Measurements from ENCODE around the gene KRT85. TPM values are rescaled to one million over a fixed set of nuclear protein-coding genes. Genes with fewer than 3 reads are reported as not detected.
A peak's percentile ranks its signal among the peaks of the same experiment; 100 is the strongest.

Gene KRT85
- total RNA-seq, 2 donors from 2014 or later = not detected

DNA sequence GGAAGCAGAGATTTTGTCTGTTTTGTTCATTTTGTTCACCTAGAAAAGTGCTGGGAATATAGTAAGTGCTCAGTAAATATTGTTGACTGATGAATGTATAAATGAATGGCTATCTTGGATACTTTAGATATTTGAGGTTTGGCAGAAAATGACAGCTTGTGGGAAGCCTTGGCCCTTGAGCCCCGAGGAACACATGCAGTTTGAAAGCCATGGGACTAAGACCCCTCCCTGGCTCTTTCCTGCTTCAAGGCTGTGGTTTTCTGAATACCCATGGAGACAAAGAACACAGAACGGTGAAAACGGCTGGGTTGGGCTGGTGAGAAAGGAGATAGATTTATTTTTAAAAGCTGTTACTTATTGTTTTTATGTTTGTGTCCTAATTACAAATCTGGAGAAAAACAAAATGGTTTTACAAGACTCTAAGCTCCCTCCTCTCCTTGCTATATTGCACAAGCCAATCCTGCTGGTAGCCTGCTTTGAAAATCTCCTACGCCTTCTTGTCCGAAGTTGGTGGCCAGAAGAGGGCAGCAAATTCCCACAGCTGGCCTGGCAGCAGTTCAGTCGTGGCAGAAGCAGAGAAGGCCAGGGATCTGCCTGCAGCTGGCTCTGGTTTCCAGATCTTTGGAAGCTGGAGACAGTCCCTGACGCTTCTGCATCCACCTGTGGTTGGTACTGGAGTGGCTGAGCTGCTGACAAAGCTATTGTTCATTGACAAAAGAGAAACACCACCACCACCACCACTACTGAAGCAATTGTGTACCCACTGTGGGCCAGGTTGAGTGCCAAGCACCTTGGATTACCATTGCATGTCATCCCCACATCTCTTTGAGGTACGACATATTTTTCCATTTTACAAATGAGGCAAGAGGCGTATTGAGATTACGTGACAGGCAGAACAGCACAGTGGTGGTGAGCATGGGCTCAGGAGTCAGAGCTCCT lies 5.2 kb upstream of the KRT85 start:
- Histone ChIP-seq H3K4me1 (ENCODE audit: control insufficient read depth in 1 of 2, low read depth in 2 of 2) (peaks cover 10 to 16% of the 10 kb centered on the region in 2 donors), H3K4me3 (no peak overlapping the region), H3K36me3 (no peaks in the 10 kb centered on the region), H3K9me3 (no peaks in the 10 kb centered on the region), H3K27me3 (replicated peaks; ENCODE audit: insufficient read depth) (no peaks in the 10 kb centered on the region), H3K27ac (peak overlapping the region in 1 of 2 donors; percentile 42)
- TF ChIP-seq, protein P1, sequence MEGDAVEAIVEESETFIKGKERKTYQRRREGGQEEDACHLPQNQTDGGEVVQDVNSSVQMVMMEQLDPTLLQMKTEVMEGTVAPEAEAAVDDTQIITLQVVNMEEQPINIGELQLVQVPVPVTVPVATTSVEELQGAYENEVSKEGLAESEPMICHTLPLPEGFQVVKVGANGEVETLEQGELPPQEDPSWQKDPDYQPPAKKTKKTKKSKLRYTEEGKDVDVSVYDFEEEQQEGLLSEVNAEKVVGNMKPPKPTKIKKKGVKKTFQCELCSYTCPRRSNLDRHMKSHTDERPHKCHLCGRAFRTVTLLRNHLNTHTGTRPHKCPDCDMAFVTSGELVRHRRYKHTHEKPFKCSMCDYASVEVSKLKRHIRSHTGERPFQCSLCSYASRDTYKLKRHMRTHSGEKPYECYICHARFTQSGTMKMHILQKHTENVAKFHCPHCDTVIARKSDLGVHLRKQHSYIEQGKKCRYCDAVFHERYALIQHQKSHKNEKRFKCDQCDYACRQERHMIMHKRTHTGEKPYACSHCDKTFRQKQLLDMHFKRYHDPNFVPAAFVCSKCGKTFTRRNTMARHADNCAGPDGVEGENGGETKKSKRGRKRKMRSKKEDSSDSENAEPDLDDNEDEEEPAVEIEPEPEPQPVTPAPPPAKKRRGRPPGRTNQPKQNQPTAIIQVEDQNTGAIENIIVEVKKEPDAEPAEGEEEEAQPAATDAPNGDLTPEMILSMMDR (IDR thresholded peaks at IDR 0.05) = peak; percentile 72
- ATAC-seq (ENCODE audit: insufficient number of reproducible peaks, low FRiP score, low read depth) (peak; percentile 67), DNase-seq (ENCODE audit: low spot score) (no peak)

DNA sequence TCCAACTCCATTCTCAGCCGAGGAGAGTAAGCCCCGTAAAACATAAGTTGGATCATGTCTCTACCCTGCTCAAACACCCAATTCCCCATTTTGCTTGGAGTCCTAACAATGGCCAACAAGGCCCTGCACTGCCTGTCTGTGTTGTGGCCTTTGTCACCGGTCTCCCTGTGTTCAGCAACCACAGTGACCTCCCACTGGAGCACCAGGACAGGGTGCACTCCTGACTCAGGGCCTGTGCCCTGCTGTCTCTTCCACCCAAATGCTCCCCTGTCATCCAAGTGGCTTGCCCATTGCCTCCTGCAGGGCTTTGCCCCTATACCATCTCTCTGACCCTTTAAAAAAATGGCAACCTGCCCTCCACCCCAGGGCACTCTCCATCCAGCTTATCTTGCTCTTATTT lies 4.4 kb upstream of the KRT85 start:
- H3K4me3 ChIP-seq = no peak overlapping the region
- H3K4me1 ChIP-seq (ENCODE audit: control insufficient read depth in 1 of 2, low read depth in 2 of 2) = peaks cover 10 to 16% of the 10 kb centered on the region in 2 donors
- H3K27me3 ChIP-seq (replicated peaks; ENCODE audit: insufficient read depth) = no peaks in the 10 kb centered on the region
- H3K27ac ChIP-seq = peak overlapping the region; percentile 42 to 70
- no peaks in the 10 kb centered on the region for H3K9me3 ChIP-seq
- TF ChIP-seq, protein P1 (IDR thresholded peaks at IDR 0.05) = no peak
- DNase-seq (ENCODE audit: low spot score) (no peak), ATAC-seq (ENCODE audit: insufficient number of reproducible peaks, low FRiP score, low read depth) (no peak)
- H3K36me3 ChIP-seq = no peaks in the 10 kb centered on the region

DNA sequence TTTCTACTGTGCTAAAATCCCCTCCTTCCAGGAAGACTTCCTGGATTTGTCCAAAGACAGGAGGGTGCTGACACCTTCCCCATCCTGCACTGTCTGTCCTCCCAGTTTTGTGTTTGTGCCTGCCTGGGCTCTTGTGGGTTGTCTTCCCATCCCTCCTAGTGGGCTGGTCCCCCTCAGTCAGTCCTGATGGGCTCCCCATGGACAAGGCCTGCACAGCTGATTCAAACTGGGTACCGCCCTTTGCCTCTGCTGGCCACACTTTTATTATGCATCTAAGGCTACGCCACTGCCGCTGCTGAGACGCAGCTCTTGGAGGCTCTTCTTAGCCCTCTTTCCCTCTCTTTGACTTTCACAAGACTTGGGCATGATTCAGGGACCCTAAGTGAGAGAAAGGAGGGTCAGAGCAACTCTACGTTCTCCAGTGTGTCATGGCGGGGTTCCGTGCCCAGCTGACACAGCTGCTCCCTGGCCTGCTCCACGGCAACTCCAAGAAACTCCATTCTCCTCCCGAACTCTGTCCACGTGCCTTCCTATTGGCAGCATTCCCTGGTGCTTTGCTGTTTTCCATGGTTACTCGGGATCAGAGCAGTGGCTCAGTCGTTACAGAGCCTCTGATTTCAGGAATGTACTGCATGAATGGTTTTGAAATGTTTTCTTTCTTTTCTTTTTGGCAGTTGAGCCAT lies 3.8 kb upstream of the KRT85 start:
- no peaks in the 10 kb centered on the region for H3K27me3 ChIP-seq (replicated peaks; ENCODE audit: insufficient read depth)
- no peaks in the 10 kb centered on the region for H3K9me3 ChIP-seq
- H3K27ac ChIP-seq = peak overlapping the region; percentile 42 to 70
- peak overlapping the region; percentile 16 for H3K4me3 ChIP-seq
- peak; percentile 48 for DNase-seq (ENCODE audit: low spot score)
- peak; percentile 62 for ATAC-seq (ENCODE audit: insufficient number of reproducible peaks, low FRiP score, low read depth)
- TF ChIP-seq, protein P1 (IDR thresholded peaks at IDR 0.05) = no peak
- peaks cover 10 to 16% of the 10 kb centered on the region in 2 donors for H3K4me1 ChIP-seq (ENCODE audit: control insufficient read depth in 1 of 2, low read depth in 2 of 2)
- no peaks in the 10 kb centered on the region for H3K36me3 ChIP-seq

DNA sequence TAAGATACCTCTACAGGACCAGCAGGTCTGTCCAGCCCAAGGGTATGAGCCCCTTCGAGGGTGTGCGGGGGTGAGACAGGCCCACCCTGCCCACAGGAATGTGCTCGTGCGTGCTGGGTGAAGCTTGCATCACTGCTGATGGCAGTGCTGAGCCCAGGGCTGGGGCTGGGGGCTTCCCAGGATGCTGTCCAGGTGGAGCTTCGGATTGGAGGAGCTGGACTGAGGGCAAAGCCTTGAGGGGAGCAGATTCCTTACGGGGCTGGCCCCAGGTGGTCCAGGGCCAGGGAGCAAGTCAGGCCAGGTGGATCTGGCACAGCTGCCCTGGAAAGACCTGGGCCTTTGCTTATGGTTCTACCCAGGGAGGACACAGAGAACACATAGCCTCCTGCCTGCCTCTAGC lies 2.5 kb upstream of the KRT85 start:
- no peak for DNase-seq (ENCODE audit: low spot score)
- Histone ChIP-seq H3K4me1 (ENCODE audit: control insufficient read depth in 1 of 2, low read depth in 2 of 2) (peaks cover 10 to 16% of the 10 kb centered on the region in 2 donors), H3K9me3 (no peaks in the 10 kb centered on the region), H3K36me3 (no peaks in the 10 kb centered on the region), H3K27ac (no peak overlapping the region), H3K27me3 (replicated peaks; ENCODE audit: insufficient read depth) (no peaks in the 10 kb centered on the region), H3K4me3 (no peak overlapping the region)
- TF ChIP-seq, protein P1 (IDR thresholded peaks at IDR 0.05) = no peak
- ATAC-seq (ENCODE audit: insufficient number of reproducible peaks, low FRiP score, low read depth) = no peak

DNA sequence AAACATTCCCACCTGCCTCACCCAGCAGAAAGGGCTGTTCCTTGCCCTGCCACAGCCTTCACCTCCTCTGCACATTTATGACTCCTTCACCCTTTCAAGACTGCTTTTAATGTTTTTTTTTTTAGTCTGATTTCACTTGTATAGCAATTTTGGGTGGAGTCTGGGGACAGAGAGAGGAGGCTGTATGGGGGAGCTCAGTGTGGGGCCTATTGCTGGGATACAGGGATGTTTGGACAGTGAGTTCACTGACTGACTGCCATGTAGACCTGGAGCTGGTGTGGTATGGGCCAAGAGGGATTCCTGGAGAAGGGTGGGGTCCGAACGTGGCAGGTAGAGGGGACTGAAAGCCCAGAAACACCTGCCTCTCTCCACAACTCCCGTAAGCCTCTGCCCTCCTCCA lies 1.9 kb upstream of the KRT85 start:
- Histone ChIP-seq H3K36me3 (no peaks in the 10 kb centered on the region), H3K27ac (no peak overlapping the region), H3K4me3 (no peak overlapping the region), H3K27me3 (replicated peaks; ENCODE audit: insufficient read depth) (no peaks in the 10 kb centered on the region), H3K4me1 (ENCODE audit: control insufficient read depth in 1 of 2, low read depth in 2 of 2) (peaks cover 10 to 16% of the 10 kb centered on the region in 2 donors), H3K9me3 (no peaks in the 10 kb centered on the region)
- ATAC-seq (ENCODE audit: insufficient number of reproducible peaks, low FRiP score, low read depth) (no peak), DNase-seq (ENCODE audit: low spot score) (no peak)
- TF ChIP-seq, protein P1 (IDR thresholded peaks at IDR 0.05) = no peak

Data from thoracic aorta (tissue), 2 donors.